ENCODE measurements around the gene SFMBT2. TPM values are rescaled to one million over a fixed set of nuclear protein-coding genes. Genes with fewer than 3 reads are reported as not detected.

The SFMBT2 gene
- total and polyA plus RNA-seq, 10 of the 15 experiments (the other 5 are each of a cell fraction or from before 2014, with no cell fraction given) = 2.8 to 29.6 (median 15.1) TPM

GRCh38 chr10:7409732-7410168 lies 1.1 kb downstream of the SFMBT2 start:
- POLR2A ChIA-PET = interaction anchor here (0.6 to 4.4 kb wide), 3 partner anchors 10 to 115 kb away, joined by 3 to 23 read pairs (median 4); no protein-coding TSS in a partner anchor
- CTCF ChIA-PET = interaction anchor here (0.7 to 3.1 kb wide), 11 partner anchors 10 to 741 kb away, joined by 3 to 13 read pairs (median 4); no protein-coding TSS in a partner anchor
- Histone ChIP-seq H3K9ac (ENCODE audit: control insufficient read depth, insufficient read depth, low read length) (peak overlapping the region; percentile 89), H3K79me2 (ENCODE audit: control insufficient read depth, insufficient read depth, low read length) (peaks cover 65% of the 10 kb centered on the region), H3K9me3 (replicated peaks; ENCODE audit: control insufficient read depth, insufficient read depth, low read length) (no peaks in the 10 kb centered on the region), H3K27ac (ENCODE audit: control insufficient read depth, insufficient read depth) (peak overlapping the region; percentile 86), H3K4me3 (peak overlapping the region; percentile 100), H3K4me2 (ENCODE audit: control insufficient read depth, insufficient read depth) (peak overlapping the region; percentile 62), H4K20me1 (ENCODE audit: control insufficient read depth, insufficient read depth) (peaks cover 5% of the 10 kb centered on the region; the same call in 1 of the 2 replicates), H3K36me3 (ENCODE audit: control insufficient read depth in 2 of 2, insufficient read depth in 2 of 2, low read length in 1 of 2) (peaks cover 0 to 9% of the 10 kb centered on the region in 2 experiments; a peak in 2 of 4 replicates), H2AFZ (ENCODE audit: control insufficient read depth, low read depth, low read length) (peak overlapping the region; percentile 63), H3K27me3 (replicated peaks in 1 of 2; ENCODE audit: control insufficient read depth in 2 of 2, insufficient read depth in 2 of 2, low read length in 1 of 2) (no peaks in the 10 kb centered on the region), H3K4me1 (ENCODE audit: control insufficient read depth, insufficient read depth, low read length) (peaks cover 15% of the 10 kb centered on the region)
- WGBS (ENCODE audit: insufficient coverage, insufficient replicate concordance, low lambda C conversion rate, missing lambda C conversion rate) = 1% methylated on average over 15 of the region's 15 CpGs
- intact Hi-C loops (cut with micrococcal nuclease; ENCODE audit: unreplicated experiment) (loop anchor here (2.0 to 5.0 kb wide), 5 partner anchors 61 to 489 kb away; no protein-coding TSS in a partner anchor), in situ Hi-C loops (cut with MboI) (loop anchor here (25.0 kb wide), 1 partner anchor 747 kb away; no protein-coding TSS in a partner anchor)
- no peak for DNase-seq (ENCODE audit: low read depth, low spot score)
- SMC1A ChIA-PET (ENCODE audit: uncharacterized antibody, unreplicated experiment) = interaction anchor here (0.6 to 4.0 kb wide), 13 partner anchors 11 to 667 kb away, joined by 3 to 23 read pairs (median 4); no protein-coding TSS in a partner anchor
- RAD21 ChIA-PET (ENCODE audit: unreplicated experiment) = interaction anchor here (0.8 to 3.6 kb wide), 11 partner anchors 10 to 311 kb away, joined by 3 to 14 read pairs (median 4); no protein-coding TSS in a partner anchor
- FAIRE-seq = no peak
- peak; percentile 17 for ATAC-seq
- BruUV-seq (replicated peaks) = no TSS peak
- TF ChIP-seq BMI1 (IDR thresholded peaks at IDR 0.05; ENCODE audit: borderline replicate concordance) (0 out of 2 replicates have a peak, but pooled peaks have one; percentile 25), E2F8 (IDR thresholded peaks at IDR 0.05; ENCODE audit: low read depth, partially characterized antibody) (no peak), EP300 (IDR thresholded peaks at IDR 0.05; ENCODE audit: borderline replicate concordance in 1 of 2, control insufficient read depth in 1 of 2, low read depth in 2 of 2, low read length in 2 of 2) (no peak), FOXM1 (IDR thresholded peaks at IDR 0.05; ENCODE audit: low read depth, low read length) (no peak), TCF7 (IDR thresholded peaks at IDR 0.05; ENCODE audit: borderline replicate concordance) (no peak), RBBP5 (conservative IDR thresholded peaks at IDR 0.05) (no peak), MEF2A (IDR thresholded peaks at IDR 0.05; ENCODE audit: insufficient read depth, low read depth, low read length) (no peak), PRDM15 (CRISPR knock-in tag; IDR thresholded peaks at IDR 0.05) (no peak), RUNX3 (IDR thresholded peaks at IDR 0.05; ENCODE audit: low read length) (peak; percentile 37; the same call in 1 of the 2 replicates), CTCF (IDR thresholded peaks at IDR 0.05 in 2 of 3, conservative IDR thresholded peaks at IDR 0.05 in 1 of 3; ENCODE audit: control insufficient read depth in 2 of 3, extremely low read depth in 1 of 3, insufficient read depth in 1 of 3, low read depth in 3 of 3, low read length in 3 of 3) (no peak), YY1 (IDR thresholded peaks at IDR 0.05; ENCODE audit: low read depth, low read length) (peak; percentile 89), SPI1 (IDR thresholded peaks at IDR 0.05; ENCODE audit: borderline replicate concordance, insufficient read depth, low read depth, low read length) (no peak), TARDBP (IDR thresholded peaks at IDR 0.05; ENCODE audit: borderline replicate concordance) (no peak), POLR2A (IDR thresholded peaks at IDR 0.05; ENCODE audit: low read depth, low read length) (no peak), RAD51 (IDR thresholded peaks at IDR 0.05) (no peak)
